Pancreas (tissue), 10 donors: ENCODE measurements around the gene ACTN4. TPM values are rescaled to one million over a fixed set of nuclear protein-coding genes. Genes with fewer than 3 reads are reported as not detected.

Source experiments
- ATAC-seq, 4 donors: fragments of 200-7000 bp; cut with Tn5 transposase; one replicate each; pipeline versions ENCODE4 v1.8.0 to v1.9.1; 2020; ENCODE audit warnings: mild to moderate bottlenecking in 4 of 4, moderate library complexity in 4 of 4
- DNase-seq, 6 donors: peaks; one replicate each; pipeline ENCODE4 v3.0.0-alpha.2; 2020
- FAIRE-seq: peaks from 2 replicates; lab custom pipeline; 2012; peaks lifted over from hg19 to GRCh38; lab: Jason Lieb, UNC
- H3K27ac ChIP-seq, 4 donors: fragments of 200-600 bp; sonication (generic); 1 replicate in 3 of 4; 2 replicates in 1 of 4; pipeline versions ENCODE4 v1.5.0 to v1.8.0; 2020
- H3K27me3 ChIP-seq, 4 donors: fragments of 200-600 bp; one replicate each; pipeline ENCODE4 v1.8.0; 2021
- H3K36me3 ChIP-seq, 3 donors: fragments of 200-600 bp; sonication (generic) in 1 of 3; one replicate each; pipeline versions ENCODE4 v1.5.0 to v1.8.0; 2020 to 2021
- H3K4me1 ChIP-seq, 3 donors: fragments of 200-600 bp; one replicate each; pipeline ENCODE4 v1.8.0; 2021
- H3K4me3 ChIP-seq, 4 donors: fragments of 200-600 bp; sonication (generic) in 2 of 4; one replicate each; pipeline versions ENCODE4 v1.5.0 to v1.8.0; 2020 to 2021
- H3K9me3 ChIP-seq, 4 donors: fragments of 200-600 bp; one replicate each; pipeline ENCODE4 v1.8.0; 2021
- CTCF ChIP-seq, 4 donors: fragments of 200-600 bp; sonication (generic) in 3 of 4; IDR thresholded peaks; one replicate each; pipeline versions ENCODE4 v1.5.0 to v1.8.0; 2021; ENCODE audit warnings: antibody characterized with exemption in 4 of 4
- WGBS, 2 donors: extraction: QIAGEN DNeasy Blood & Tissue Kit; methylation state at CpG; one replicate each; pipeline ENCODE4 v1.1.7; 2013; 5-methylcytosine and 5-hydroxymethylcytosine counted together
- intact Hi-C, 3 donors: fragments of 100-400 bp; cut with DNase I; formaldehyde crosslinking; loops; one replicate each; pipeline versions ENCODE4 v1.11.1 to v1.14.2; 2022
- polyA plus RNA-seq, 2 donors: library from polyadenylated mRNA; stranded (reverse); fragments of 200-250 nt; gene quantifications; one replicate each; pipeline ENCODE4 v1.2.3, GENCODE V29; 2013
- total RNA-seq, 6 donors: library from RNA; stranded (reverse); fragmentation: NEBNext Ultra II Directional in 4 of 6; extraction: Animal tissue kit (Norgen Biotek cat#: 25700) in 4 of 6; gene quantifications; one replicate each; pipeline versions ENCODE4 v1.2.1 to v1.2.4, GENCODE V29; 2021 to 2023
- donor health status: healthy with polysubstance abuse.
- donor health status: DM: no; HTN: no; CAD: no; lungs with moderate emphysema.
- donor health status: DM: no; HTN: no; CAD: no.
- donor health status: control.
- donor health status: control.
- donor health status: Bipolar disorder and iron deficiency.
- donor health status: DM: yes; HTN: yes; CAD: no.
- donor health status: DM: no; HTN: no; CAD: no.
- donor health status: DM: no; HTN: no; CAD: no.
- donor health status: DM: yes; HTN: yes; CAD: no.

ACTN4 gene
- total and polyA plus RNA-seq, 8 donors: 98.2 to 284 (median 187) TPM

GRCh38 chr19:38649305-38650171, 2.1 kb downstream of the ACTN4 start:
- FAIRE-seq: no peak
- H3K36me3 ChIP-seq: no peaks in the 10 kb centered on the region
- H3K4me3 ChIP-seq: peak overlapping the region; percentile 29 to 85 (median 74)
- H3K27ac ChIP-seq: peak overlapping the region; percentile 74 to 89 (median 88)
- H3K27me3 ChIP-seq: no peaks in the 10 kb centered on the region
- 2% methylated on average over 15 of the region's 15 CpGs for WGBS, 2 donors
- peak; percentile 66 to 82 (median 74) for DNase-seq
- H3K9me3 ChIP-seq: no peaks in the 10 kb centered on the region
- intact Hi-C loops: loop anchor here in 1 of 3 donors (5.0 kb wide), 1 partner anchor 78 kb away; no protein-coding TSS in a partner anchor
- no peak for TF ChIP-seq CTCF (IDR thresholded peaks at IDR 0.05)
- peaks cover 25 to 41% (median 41%) of the 10 kb centered on the region in 3 donors for H3K4me1 ChIP-seq
- peak; percentile 32 to 55 (median 42) for ATAC-seq

- FAIRE-seq: no peak
- DNase-seq: peak in 2 of 6 donors; percentile 50 to 63
- Histone ChIP-seq H3K36me3 (no peaks in the 10 kb centered on the region), H3K9me3 (no peaks in the 10 kb centered on the region), H3K4me1 (peaks cover 32 to 48% (median 48%) of the 10 kb centered on the region in 3 donors), H3K27me3 (no peaks in the 10 kb centered on the region), H3K27ac (peak overlapping the region; percentile 56 to 89 (median 88)), H3K4me3 (peak overlapping the region; percentile 11 to 85 (median 53))
- intact Hi-C loops: no loop called here
- peak in 2 of 4 donors; percentile 5 to 13 for ATAC-seq
- 9 to 14% methylated on average over 8 of the region's 8 CpGs for WGBS, 2 donors
- TF ChIP-seq CTCF (IDR thresholded peaks at IDR 0.05): no peak
These were observed 2.8 kb downstream of the ACTN4 start for GRCh38 chr19:38650172-38650775.

- no peak for FAIRE-seq
- intact Hi-C loops: no loop called here
These were observed 3.6 kb downstream of the ACTN4 start for GRCh38 chr19:38650911-38651584.

GRCh38 chr19:38653028-38653571, 5.7 kb downstream of the ACTN4 start:
- Histone ChIP-seq H3K27me3 (no peaks in the 10 kb centered on the region), H3K36me3 (no peaks in the 10 kb centered on the region), H3K27ac (peak overlapping the region; percentile 60 to 89 (median 79)), H3K9me3 (no peaks in the 10 kb centered on the region), H3K4me1 (peaks cover 57 to 70% (median 65%) of the 10 kb centered on the region in 3 donors), H3K4me3 (no peak overlapping the region)
- 9 to 11% methylated on average over 7 of the region's 7 CpGs for WGBS, 2 donors
- intact Hi-C loops: no loop called here
- TF ChIP-seq CTCF (IDR thresholded peaks at IDR 0.05): no peak
- ATAC-seq (peak; percentile 30 to 62 (median 52)), DNase-seq (peak in 4 of 6 donors; percentile 18 to 52 (median 44)), FAIRE-seq (no peak)

More at GRCh38 chr19:38650911-38651584, 3.6 kb downstream of the ACTN4 start:
- H3K4me1 ChIP-seq: peaks cover 39 to 52% (median 50%) of the 10 kb centered on the region in 3 donors
- peak overlapping the region; percentile 60 to 89 (median 88) for H3K27ac ChIP-seq
- H3K9me3 ChIP-seq: no peaks in the 10 kb centered on the region
- no peaks in the 10 kb centered on the region for H3K27me3 ChIP-seq
- peak overlapping the region in 2 of 4 donors; percentile 77 to 85 for H3K4me3 ChIP-seq
- H3K36me3 ChIP-seq: no peaks in the 10 kb centered on the region
- DNase-seq (peak in 1 of 6 donors; percentile 35), ATAC-seq (no peak)
- no peak for TF ChIP-seq CTCF (IDR thresholded peaks at IDR 0.05)
- WGBS, 2 donors: 57 to 59% methylated on average over 12 of the region's 12 CpGs
